GM12874 (cell line): ENCODE results near the gene RANBP2.

Experiments used
- TF ChIP-seq, protein P1 (sequence below): IDR thresholded peaks from 2 replicates; pipeline ENCODE4 v1.5.1; 2011; ENCODE audit warnings: low read depth, mild to moderate bottlenecking, control low read depth, low read length, moderate library complexity; ENCODE audit not compliant: insufficient read depth

RANBP2 gene

DNA sequence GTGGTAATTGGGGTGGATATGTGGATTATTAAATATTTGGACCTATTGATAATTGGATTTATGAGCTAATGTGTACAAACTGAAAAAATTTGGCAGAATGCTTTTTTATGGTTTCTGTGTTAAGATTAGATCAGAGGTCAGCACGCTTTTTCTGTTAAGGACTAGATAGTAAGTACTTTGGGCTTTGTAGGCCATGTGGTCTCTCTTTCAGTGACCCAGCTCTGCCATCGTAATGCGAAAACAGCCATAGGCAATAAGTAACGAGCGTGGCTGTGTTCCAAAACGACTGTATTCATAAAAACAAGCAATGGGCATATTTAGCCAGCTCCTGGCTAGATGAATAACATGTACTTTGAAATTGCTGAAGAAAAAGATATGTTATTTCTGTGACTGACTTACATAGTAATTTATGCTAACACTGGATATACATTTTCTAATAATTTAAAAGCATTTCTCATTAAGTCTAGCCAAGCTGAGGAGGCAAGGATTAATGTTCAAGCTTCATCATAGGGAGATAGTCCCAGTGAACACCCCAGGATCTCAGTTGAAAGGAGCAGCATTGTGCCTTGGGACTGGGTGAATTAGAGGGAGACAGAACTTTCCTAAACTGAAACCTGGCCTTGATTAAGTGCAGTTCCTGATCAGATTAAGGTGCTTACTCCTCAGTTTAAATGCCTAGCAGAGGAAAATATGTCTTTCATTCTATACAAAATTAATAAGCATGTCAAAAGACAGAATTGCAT, 87.3 kb downstream of the RANBP2 start:
- TF ChIP-seq, protein P1, sequence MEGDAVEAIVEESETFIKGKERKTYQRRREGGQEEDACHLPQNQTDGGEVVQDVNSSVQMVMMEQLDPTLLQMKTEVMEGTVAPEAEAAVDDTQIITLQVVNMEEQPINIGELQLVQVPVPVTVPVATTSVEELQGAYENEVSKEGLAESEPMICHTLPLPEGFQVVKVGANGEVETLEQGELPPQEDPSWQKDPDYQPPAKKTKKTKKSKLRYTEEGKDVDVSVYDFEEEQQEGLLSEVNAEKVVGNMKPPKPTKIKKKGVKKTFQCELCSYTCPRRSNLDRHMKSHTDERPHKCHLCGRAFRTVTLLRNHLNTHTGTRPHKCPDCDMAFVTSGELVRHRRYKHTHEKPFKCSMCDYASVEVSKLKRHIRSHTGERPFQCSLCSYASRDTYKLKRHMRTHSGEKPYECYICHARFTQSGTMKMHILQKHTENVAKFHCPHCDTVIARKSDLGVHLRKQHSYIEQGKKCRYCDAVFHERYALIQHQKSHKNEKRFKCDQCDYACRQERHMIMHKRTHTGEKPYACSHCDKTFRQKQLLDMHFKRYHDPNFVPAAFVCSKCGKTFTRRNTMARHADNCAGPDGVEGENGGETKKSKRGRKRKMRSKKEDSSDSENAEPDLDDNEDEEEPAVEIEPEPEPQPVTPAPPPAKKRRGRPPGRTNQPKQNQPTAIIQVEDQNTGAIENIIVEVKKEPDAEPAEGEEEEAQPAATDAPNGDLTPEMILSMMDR = no peak

DNA sequence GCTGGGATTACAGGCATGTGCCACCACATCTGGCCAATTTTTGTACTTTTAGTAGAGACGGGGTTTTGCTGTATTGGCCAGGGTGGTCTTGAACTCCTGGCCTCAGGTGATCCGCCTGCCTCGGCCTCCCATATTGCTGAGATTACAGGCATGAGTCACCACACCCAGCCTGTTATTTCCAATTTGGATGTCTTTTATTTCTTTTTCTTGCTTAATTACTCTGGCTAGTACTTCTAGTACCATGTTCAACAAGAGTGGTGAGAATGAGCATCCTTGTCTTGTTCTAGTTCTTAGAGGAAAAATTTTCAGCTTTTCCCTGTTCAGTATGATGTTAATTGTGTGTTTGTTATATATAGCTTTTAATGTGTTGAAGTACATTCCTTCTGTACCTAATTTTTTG, 90.7 kb downstream of the RANBP2 start:
- TF ChIP-seq, protein P1 = no peak

DNA sequence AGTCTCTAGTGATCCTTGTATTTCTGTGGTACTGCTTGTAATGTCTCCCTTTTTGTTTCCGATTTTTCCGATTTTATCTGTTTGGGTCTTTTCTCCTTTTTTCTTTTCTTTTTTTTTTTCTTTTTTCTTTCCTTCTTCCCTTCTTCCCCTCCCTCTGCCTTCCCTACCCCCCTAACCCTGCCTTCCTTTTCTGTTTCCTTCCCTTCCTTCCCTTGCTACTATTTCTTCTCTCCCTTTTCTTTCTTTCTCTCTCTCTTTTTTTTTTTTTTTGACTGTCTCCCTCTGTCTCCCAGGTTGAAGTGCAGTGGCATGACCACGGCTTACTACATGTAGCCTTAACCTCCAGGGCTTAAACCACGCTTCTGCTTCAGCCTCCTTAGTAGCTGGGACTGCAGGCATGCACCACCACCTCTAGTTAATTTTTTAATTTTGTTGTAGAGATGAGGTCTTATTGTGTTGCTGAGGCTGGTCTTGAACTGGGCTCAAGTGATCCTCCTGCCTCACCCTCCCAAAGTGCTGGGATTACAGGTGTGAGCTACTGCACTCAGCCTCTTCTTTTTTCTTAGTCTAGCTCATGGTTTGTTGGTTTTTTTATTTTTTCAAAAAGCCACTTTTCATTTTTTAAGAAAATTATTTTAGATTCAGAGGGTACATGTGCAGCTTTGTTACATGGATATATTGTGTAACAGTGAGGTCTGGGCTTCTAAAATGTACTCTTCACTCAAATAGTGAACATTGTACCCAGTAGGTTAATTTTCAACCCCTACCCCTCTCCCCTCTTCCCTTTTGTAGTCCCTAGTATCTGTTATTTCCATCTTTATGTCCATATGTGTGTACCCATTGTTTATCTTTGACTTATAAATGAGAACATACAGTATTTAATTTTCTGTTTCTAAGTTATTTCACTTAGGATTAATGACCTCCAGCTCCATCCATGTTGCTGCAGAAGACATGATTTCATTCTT, 92.0 kb downstream of the RANBP2 start:
- TF ChIP-seq, protein P1 = no peak

DNA sequence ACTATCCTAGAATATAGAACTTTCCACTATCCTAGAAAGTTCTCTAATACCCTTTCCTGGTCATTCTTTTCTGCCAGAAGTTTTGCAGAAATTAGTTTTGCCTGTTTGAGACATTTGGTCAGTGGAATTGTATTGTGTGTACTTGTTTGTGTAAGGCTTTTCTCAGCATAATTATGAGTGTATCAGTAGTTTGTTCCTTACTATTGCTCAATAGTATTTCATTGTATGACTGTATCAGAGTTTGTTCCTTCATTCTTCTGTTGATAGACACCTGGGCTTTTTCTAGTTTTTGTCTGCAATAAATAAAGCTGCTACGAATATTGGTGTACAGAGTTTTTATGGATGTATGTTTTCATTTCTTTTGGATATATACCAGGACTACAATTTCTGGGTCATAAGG, 94.5 kb downstream of the RANBP2 start:
- TF ChIP-seq, protein P1 = no peak

DNA sequence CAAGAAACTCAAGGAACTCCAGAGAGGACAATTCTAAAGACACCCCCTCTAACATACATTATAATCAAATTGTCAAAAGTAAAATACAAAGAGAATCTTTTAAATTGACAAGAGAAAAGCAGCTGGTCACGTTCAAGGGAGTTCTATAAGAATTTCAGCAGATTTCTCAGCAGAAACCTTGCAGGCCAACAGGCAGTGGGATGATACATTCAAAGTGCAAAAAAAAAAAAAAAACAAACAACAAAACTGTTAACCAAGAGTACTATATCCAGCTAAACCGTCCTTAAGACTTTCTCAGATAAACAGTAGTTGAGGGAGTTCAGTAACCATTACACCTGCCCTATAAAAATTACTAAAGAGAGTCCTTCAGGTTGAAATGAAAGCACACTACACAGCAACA, 101.2 kb downstream of the RANBP2 start:
- TF ChIP-seq, protein P1 = no peak

DNA sequence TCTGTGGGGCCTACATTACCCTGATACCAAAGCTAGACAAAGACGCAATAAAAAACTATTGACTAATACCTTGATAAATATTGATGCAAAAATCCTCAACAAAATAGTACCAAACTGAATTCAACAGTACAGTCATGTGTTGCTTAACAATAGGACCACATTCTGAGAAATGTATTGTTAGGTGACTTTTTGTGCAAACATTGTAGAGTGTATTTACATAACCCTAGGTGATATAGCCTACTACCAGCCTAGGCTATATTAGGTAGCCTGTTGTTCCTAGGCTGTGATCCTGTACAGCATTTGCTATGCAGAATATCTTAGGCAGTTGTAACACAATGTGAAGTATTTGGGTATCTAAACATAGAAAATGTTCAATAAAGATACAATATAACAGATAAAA, 104.0 kb downstream of the RANBP2 start:
- TF ChIP-seq, protein P1 = no peak

DNA sequence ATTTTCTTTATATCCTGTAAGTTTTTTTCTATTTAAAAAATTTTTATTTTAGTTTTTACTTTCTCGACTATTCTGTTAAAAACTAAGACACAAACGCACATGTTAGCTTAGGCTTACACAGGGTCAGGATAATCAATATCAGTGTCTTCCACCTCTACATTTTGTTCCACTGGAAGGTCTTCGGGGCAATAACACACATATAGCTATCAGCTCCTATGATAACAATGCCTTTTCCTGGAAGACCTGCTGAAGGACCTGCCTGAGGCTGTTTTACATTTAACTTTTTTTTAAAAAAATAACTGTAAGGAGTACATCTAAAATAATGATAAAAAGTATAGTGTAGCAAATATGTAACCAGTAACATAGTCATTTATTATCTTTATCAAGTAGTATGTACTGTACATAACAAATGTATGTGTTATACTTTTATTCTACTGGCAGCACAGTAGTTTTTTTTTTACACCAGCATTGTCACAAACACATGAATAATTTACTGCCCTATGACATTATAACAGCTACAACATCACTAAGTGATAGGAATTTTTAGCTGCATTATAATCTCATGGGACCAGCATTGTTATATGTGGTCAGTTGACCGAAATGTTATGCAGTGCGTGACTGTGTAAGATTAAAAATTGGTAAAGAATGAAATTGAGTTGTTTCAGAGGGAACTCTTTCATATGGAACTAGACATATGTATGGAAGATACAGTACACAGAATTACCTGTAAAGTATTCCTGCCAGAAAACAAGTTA, 105.2 kb downstream of the RANBP2 start:
- TF ChIP-seq, protein P1 = no peak
